H1 (cell line): ENCODE data around the gene CCDC88A. TPM values are rescaled to one million over a fixed set of nuclear protein-coding genes. Genes with fewer than 3 reads are reported as not detected.

Experiments used
- ASH2L ChIP-seq: fragments of 200-600, 300-600 bp; sonication (generic); IDR thresholded peaks from one replicate; pipeline ENCODE4 v1.7.1; 2017; ENCODE audit warnings: low read length
- EZH2 ChIP-seq: fragments of 200-600 bp; sonication (generic); IDR thresholded peaks from 2 replicates; pipeline ENCODE4 v1.7.1; 2012; ENCODE audit warnings: low read depth, mild to moderate bottlenecking, moderate library complexity, low read length, inconsistent platforms; ENCODE audit not compliant: severe bottlenecking
- polyA plus RNA-seq, 7 experiments: library from polyadenylated mRNA; depleted of rRNA in 3 of 7; stranded (reverse) in 5 of 7; unstranded in 2 of 7; fragments of >200 nt in 5 of 7; fragments of 200-250 nt in 2 of 7; gene quantifications; 1 replicate in 5 of 7; 2 replicates in 1 of 7; 4 replicates in 1 of 7; pipeline versions ENCODE4 v1.2.1 to v1.2.3, GENCODE V29; 2011 to 2013; ENCODE audit warnings: missing spikeins in 2 of 7, mixed read lengths in 2 of 7
- total RNA-seq: library from RNA; stranded (reverse); fragmentation: NEBNext Ultra II Directional; extraction: Animal tissue kit (Norgen Biotek cat#: 25700); gene quantifications from 2 replicates; pipeline ENCODE4 v1.2.1, GENCODE V29; 2021

Gene CCDC88A
- total and polyA plus RNA-seq, 2 of the 8 experiments (the other 6 are each of a cell fraction or from before 2014, with no cell fraction given), result 27.0 to 98.0 TPM

DNA sequence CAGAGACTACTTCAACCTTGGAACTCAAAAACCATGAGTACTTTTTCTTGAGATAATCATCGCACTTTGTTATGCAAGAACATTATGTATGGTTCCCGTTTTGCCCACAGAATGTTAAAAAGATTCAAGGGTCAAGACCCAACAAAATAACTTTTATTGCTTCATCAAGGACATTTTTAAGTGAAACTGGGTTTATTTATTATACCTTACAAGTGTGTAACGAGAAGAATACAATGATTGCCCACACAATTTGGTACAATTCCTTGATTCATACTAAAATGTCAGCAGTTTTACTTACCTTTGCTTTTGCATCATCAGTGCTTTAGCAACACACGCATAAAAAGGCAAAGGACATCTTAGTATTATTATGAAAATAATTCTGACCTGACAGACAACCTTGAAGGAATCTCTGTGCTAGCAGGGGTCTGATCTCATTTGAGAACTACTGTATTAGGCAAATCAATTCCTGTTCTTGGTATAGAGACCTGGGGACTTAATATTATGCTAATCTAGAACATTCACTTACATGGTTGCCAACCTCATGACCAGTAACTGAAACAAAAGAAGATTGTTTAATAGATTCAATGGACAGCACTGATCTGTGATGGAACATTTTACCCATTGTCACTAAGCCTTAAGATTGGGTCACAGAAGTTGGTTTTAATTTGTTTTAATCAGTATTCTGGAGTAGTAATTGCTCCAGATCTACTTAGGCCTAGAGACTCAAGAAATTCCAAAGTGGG is 16.2 kb downstream of the CCDC88A start (continued):
- TF ChIP-seq ASH2L (no peak), EZH2 (no peak)
